K562 (cell line): Measurements from ENCODE around the gene GDF15. TPM values are rescaled to one million over a fixed set of nuclear protein-coding genes. Genes with fewer than 3 reads are reported as not detected.
A peak's percentile ranks its signal among the peaks of the same experiment; 100 is the strongest.

Source experiments
- AFF4 ChIP-seq: sonication (generic); formaldehyde crosslinking; IDR thresholded peaks from 2 replicates; pipeline ENCODE4 v1.8.0; 2023; ENCODE audit warnings: mild to moderate bottlenecking, missing genetic modification reagents
- CAMTA2 ChIP-seq: fragments of 250-450 bp; sonication (Bioruptor Pico); conservative IDR thresholded peaks from 2 replicates; pipeline ENCODE4 v1.5.1; 2022
- KDM1A ChIP-seq, 2 experiments: fragments of 450-650 bp; IDR thresholded peaks; 2 replicates each; pipeline ENCODE4 v1.6.1; 2016; ENCODE audit warnings: mild to moderate bottlenecking in 2 of 2
- NONO ChIP-seq, 2 experiments: fragments of 200-400 bp in 1 of 2; fragments of 450-650 bp in 1 of 2; formaldehyde crosslinking in 1 of 2; IDR thresholded peaks; 2 replicates each; pipeline ENCODE4 v1.6.1; 2017; ENCODE audit warnings: low read depth in 2 of 2, mild to moderate bottlenecking in 2 of 2, moderate library complexity in 2 of 2, low read length in 1 of 2
- TEAD1 ChIP-seq, 2 experiments: fragments of 450-650 bp in 1 of 2; sonication (generic) in 1 of 2; formaldehyde crosslinking; IDR thresholded peaks; 2 replicates each; pipeline versions ENCODE4 v1.4.0 to v1.8.0; 2020 to 2022; ENCODE audit warnings: mild to moderate bottlenecking in 2 of 2, missing genetic modification reagents in 1 of 2
- U2AF1 ChIP-seq: fragments of 200-400 bp; formaldehyde crosslinking; optimal IDR thresholded peaks from 2 replicates; pipeline ENCODE3; 2017; ENCODE audit warnings: mild to moderate bottlenecking, low read depth, low read length, moderate library complexity
- ZMIZ1 ChIP-seq, 2 experiments: fragments of 150-350 bp in 1 of 2; IDR thresholded peaks; 2 replicates each; pipeline ENCODE4 v1.6.1; 2012 to 2016; ENCODE audit warnings: low read depth in 2 of 2, low read length in 2 of 2, mild to moderate bottlenecking in 1 of 2, moderate library complexity in 1 of 2
- ZNF174 ChIP-seq: fragments of 250-450 bp; sonication (Bioruptor Pico); IDR thresholded peaks from 2 replicates; pipeline ENCODE4 v1.4.0; 2020; ENCODE audit warnings: mild to moderate bottlenecking
- ZNF407 ChIP-seq: fragments of 450-650 bp; IDR thresholded peaks from 2 replicates; pipeline ENCODE4 v1.6.1; 2016; ENCODE audit warnings: low read depth
- polyA plus RNA-seq, 8 experiments: library from polyadenylated mRNA; depleted of rRNA in 4 of 8; stranded (reverse) in 5 of 8; unstranded in 3 of 8; fragments of >200 nt; fragmentation: Nextera tagmentation in 2 of 8; fragmentation: Illumina TruSeq in 1 of 8; extraction: Ambion mirVana in 2 of 8; extraction: Trizol in 1 of 8; gene quantifications; 2 replicates each; pipeline versions ENCODE4 v1.2.1 to v1.2.3, GENCODE V29; 2011 to 2014; ENCODE audit warnings: inconsistent platforms in 1 of 8, missing spikeins in 1 of 8
- total RNA-seq, 7 experiments: library from RNA; depleted of rRNA in 6 of 7; stranded (reverse); fragments of >200 nt in 6 of 7; fragmentation: Illumina TruSeq in 2 of 7; extraction: Trizol in 2 of 7; gene quantifications; 2 replicates each; pipeline versions ENCODE4 v1.2.1 to v1.2.3, GENCODE V29; 2011 to 2021; ENCODE audit warnings: low replicate concordance in 1 of 7

Gene GDF15
- total and polyA plus RNA-seq, 9 of the 15 experiments (the other 6 are each of a cell fraction or from before 2014, with no cell fraction given), result 2.3 to 82.4 (median 12.5) TPM

- 0 out of 2 replicates have a peak, but pooled peaks have one; percentile 18 for TF ChIP-seq ZNF407
- peak; percentile 57 for TF ChIP-seq U2AF1
- 0 out of 4 replicates have a peak, but pooled peaks of 1 of the 2 experiments have one; percentile 32 for TF ChIP-seq TEAD1 (CRISPR knock-in tag; IDR thresholded peaks at IDR 0.05)
- TF ChIP-seq AFF4, result 0 out of 2 replicates have a peak, but pooled peaks have one; percentile 31
- TF ChIP-seq KDM1A (IDR thresholded peaks at IDR 0.05), result 0 out of 4 replicates have a peak, but pooled peaks of 1 of the 2 experiments have one; percentile 13
- no peak for TF ChIP-seq NONO (IDR thresholded peaks at IDR 0.05; ENCODE audit: low read depth in 2 of 2, low read length in 1 of 2)
- no peak for TF ChIP-seq ZNF174
- no peak for TF ChIP-seq CAMTA2 (CRISPR knock-in tag)
- no peak for TF ChIP-seq ZMIZ1 (IDR thresholded peaks at IDR 0.05; ENCODE audit: low read depth in 2 of 2, low read length in 2 of 2)
Measured at GRCh38 chr19:18428787-18429674, 43.1 kb downstream of the GDF15 start (continued).
